22Rv1 (cell line): ENCODE data around the gene AS3MT.
"Not testable (repeated sequence)": the region's sequence is repeated elsewhere in the genome, so short reads cannot be mapped to it uniquely, and the experiment has no call there.

Source experiments
- ZFX ChIP-seq: fragments of 450-650 bp; IDR thresholded peaks from 2 replicates; pipeline ENCODE4 v1.6.1; 2017; ENCODE audit warnings: antibody characterized with exemption, borderline replicate concordance
- TF ChIP-seq, protein P1 (sequence below): fragments of 450-650 bp; IDR thresholded peaks from 2 replicates; pipeline ENCODE4 v1.5.1; 2017; ENCODE audit warnings: mild to moderate bottlenecking

DNA sequence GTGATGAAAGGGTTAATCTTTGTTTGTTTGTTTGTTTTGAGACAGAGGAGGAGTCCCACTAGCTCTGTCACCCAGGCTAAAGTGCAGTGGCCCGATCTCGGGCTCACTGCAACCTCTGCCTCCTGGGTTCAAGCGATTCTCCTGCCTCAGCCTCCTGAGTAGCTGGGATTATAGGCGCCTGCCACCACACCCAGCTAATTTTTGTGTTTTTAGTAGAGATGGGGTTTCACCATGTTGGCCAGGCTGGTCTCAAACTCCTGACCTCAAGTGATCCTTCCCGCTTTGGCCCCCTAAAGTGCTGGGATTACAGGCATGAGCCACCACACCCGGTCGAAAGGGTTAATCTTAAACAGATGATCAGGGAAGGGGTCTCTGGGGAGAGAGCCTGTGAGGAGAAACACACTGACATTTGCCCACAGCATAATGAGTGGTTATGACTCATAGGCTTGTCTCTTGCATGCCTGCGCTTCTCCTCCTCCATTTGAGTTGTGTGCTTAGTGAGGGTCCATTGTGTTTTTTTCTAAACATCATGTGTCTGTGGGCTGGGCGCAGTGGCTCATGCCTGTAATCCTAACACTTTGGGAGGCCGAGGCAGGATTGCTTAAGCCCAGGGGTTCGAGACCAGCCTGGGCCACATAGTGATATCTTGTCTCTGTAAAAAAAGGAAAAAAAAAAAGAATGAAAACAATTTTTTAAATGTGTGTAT, 13.4 kb upstream of the AS3MT start:
- TF ChIP-seq, protein P1, sequence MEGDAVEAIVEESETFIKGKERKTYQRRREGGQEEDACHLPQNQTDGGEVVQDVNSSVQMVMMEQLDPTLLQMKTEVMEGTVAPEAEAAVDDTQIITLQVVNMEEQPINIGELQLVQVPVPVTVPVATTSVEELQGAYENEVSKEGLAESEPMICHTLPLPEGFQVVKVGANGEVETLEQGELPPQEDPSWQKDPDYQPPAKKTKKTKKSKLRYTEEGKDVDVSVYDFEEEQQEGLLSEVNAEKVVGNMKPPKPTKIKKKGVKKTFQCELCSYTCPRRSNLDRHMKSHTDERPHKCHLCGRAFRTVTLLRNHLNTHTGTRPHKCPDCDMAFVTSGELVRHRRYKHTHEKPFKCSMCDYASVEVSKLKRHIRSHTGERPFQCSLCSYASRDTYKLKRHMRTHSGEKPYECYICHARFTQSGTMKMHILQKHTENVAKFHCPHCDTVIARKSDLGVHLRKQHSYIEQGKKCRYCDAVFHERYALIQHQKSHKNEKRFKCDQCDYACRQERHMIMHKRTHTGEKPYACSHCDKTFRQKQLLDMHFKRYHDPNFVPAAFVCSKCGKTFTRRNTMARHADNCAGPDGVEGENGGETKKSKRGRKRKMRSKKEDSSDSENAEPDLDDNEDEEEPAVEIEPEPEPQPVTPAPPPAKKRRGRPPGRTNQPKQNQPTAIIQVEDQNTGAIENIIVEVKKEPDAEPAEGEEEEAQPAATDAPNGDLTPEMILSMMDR: not testable (repeated sequence)
- not testable (repeated sequence) for TF ChIP-seq ZFX
